ENCODE results near the gene TNFRSF11A.

TNFRSF11A gene

DNA sequence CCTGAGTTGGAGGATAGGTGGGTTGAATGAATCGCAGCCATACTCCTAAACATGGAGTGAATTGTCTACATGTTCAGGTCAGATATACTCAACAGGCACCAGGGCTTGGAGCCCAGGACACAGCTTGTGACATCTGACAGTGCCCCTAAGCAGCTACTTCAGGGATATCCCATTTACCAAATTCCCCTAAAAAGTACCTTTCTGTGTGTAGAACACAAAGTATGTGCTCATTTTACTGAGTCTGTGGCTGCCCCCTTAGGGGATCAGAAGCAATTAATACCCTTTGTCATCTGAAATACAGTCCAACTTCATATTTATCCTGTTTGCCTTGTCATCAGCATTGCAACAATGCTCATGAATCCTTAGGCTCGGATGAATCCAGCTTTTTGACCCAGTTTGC, 20.8 kb downstream of the TNFRSF11A start:
- no peak for DNase-seq

DNA sequence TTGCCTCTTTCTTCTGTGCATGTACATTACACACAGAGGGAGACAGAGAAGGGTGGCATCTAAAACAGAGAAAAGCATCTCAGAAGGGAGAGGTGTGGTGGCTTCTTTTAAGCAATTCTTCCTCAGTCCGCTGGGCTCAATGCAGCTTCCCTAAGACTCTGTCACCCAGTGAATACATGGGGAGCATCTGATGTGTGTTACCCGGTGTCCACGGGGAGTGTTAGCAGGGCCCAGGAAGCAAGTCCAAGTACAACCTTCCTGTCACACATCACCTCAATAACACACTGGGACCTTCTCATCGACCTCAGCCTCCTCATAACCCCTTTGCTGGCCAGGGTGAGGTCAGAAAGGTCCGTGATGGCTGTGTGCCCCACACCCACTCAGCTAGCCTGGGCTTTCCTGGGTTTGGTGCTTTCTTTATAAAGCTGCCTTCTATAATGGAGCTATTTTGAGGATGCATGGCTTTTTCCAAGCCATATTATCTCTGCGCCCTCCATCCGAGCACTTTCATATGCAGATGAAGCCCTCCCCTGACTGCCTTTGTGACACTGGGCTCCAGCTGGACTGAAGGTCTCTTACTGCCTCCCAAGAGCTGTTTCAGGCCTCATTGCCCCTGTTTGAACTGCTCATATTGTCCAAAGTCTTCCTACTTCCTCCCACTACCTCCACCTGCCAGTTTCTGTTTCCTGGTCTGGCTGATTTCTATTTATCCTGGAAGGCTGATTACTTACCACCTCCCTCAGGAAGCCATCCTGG, 21.4 kb downstream of the TNFRSF11A start:
- no peak for DNase-seq

DNA sequence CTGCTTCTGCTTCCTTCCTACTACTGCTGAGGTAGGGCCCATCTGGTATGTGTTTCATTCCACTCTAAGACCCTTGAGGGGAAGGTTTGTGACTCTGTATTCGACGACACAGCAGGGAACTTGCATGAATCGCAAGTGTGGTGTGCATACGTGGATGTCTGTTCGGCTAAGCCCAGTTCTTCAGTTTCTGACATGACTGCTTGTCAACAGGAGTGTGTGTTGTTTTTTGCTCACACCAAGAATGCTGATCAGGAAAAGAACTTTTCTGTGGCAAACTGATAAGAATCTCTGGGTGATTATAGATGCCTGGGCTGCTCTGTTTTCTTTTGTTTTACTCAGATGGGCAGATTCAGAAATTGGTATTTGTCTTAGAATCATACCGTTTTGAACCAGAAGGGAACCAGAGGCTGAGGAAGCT, 22.0 kb downstream of the TNFRSF11A start:
- no peak for DNase-seq

GRCh38 chr18:62348474-62348873, 23.4 kb downstream of the TNFRSF11A start:
- DNase-seq = no peak

- DNase-seq = no peak
Measured at GRCh38 chr18:62353170-62353569, 28.1 kb downstream of the TNFRSF11A start.

DNA sequence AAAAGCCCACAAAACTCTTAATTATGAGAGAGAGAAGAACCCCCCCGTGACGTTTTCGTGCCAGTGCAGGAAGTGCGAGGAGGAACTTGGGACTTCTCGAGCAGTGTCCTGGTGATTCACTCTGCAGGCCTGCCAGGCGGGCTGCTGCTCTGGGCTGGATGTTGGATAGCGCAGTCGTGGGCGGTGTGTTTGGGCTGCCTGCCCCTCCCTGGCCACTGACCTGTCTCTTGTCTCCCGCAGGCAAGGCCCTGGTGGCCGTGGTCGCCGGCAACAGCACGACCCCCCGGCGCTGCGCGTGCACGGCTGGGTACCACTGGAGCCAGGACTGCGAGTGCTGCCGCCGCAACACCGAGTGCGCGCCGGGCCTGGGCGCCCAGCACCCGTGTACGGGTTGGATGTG, 29.0 kb downstream of the TNFRSF11A start:
- DNase-seq = no peak

- DNase-seq = no peak
Measured at GRCh38 chr18:62357079-62357719, 32.1 kb downstream of the TNFRSF11A start.

DNA sequence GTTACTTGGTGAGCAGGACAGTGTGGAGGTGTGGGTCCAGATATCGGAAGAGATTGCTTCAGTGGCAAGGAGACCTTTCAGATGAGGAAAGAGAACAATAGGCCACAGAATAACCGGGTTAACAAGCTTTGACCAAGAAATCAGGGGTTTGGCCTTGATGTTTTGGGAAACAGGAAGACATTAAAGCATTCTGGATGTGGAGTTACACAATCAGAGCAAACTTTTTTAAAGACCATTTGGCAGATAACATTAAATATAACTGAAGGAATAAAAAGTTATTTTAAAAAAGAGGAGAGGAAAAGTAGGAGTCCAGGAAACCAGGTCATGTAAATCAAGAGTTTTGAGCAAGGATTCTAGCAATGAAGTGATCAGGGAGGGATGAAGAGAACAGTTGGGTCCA, 35.7 kb downstream of the TNFRSF11A start:
- no peak for DNase-seq

DNA sequence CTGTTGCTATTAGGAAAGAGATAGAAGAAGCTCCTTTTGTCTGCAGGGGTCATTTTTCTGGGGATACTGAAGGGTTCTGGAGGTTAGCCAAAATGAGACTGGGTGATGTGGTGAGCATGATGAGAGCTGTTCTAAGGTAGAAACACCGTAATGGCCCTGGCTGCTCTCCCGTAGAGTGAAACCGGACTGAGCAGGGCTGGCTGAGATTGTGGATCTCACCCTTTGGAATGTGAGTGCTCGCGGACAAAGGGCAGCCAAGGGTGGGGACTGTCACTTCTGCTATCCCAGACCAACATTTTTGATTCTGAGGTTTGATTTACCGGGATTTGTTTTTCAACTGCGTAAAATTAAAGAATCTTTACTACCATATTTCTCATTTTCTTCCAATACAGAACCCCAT, 36.2 kb downstream of the TNFRSF11A start:
- DNase-seq = no peak

DNA sequence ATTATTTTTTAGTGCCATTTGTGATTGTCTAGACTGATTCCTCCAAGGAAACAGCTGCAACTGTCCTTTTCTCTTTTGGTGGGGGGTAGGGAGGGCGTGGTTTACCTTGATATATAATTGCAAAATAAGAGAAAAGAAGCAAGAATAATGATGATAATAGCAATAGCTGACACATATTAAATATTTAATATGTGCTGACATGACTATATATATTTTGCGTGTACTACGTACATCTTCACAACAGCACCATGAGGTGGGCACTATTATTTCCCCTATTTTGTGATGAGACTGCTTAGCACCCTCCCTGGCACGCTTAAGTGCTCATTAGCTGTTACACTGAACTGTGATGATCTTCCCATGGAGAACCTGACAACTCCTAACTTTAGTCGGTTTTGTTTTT, 39.4 kb downstream of the TNFRSF11A start:
- no peak for DNase-seq

GRCh38 chr18:62365420-62365819, 40.3 kb downstream of the TNFRSF11A start:
- no peak for DNase-seq

- no peak for DNase-seq
Measured at GRCh38 chr18:62366992-62367391, 41.9 kb downstream of the TNFRSF11A start.

DNA sequence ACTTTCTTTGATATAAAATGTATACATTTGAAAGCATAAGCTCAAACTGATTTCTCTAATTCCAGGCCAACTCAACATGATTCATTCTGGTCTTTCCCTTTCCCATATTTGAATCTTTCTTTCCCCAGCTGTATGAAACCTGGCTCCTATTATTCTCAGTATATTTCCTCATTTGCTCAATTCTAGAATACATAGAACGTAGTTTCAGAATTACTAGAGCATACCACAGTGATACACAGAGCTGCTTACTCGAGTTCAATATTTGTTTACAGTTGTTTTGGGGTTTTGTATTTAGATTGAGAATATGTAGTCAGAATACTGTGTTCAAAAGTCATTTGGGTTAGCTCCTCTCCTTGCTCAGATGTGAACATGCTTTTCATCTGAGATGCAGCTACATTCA, 43.0 kb downstream of the TNFRSF11A start:
- no peak for DNase-seq

DNA sequence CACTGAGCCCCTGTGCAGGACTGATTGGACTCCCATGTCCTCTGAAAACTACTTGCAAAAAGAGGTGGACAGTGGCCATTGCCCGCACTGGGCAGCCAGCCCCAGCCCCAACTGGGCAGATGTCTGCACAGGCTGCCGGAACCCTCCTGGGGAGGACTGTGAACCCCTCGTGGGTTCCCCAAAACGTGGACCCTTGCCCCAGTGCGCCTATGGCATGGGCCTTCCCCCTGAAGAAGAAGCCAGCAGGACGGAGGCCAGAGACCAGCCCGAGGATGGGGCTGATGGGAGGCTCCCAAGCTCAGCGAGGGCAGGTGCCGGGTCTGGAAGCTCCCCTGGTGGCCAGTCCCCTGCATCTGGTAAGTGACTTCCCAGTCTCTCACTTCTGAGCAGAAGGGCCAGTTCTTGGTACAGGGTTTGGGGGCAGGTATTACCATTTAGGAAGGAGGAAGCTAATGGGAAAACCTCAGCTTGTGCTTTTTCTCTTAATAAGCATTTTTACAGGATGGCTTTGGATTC, 44.1 kb downstream of the TNFRSF11A start:
- DNase-seq = no peak

DNA sequence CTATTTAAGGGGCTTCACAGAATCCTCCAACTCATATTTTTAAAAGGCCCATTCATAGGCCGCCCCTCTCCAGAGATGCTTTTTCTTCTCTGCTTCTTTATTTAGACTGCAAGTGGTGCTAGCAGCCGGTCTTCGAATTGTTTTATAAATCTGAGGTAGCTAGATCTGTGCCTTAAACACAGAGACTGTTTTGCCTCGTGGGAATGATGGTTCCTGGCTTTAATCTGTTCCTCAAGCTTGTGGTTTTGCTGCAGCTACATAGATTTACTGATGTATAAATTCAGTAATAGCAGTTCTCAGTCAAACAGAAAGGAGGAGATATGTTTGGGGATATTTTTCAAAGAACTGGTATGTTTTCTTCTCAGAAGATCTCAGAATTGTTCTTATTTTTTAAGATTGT, 45.3 kb downstream of the TNFRSF11A start:
- DNase-seq = no peak

- DNase-seq = no peak
Measured at GRCh38 chr18:62371436-62371835, 46.3 kb downstream of the TNFRSF11A start.

GRCh38 chr18:62372156-62372555, 47.0 kb downstream of the TNFRSF11A start:
- DNase-seq = no peak

DNA sequence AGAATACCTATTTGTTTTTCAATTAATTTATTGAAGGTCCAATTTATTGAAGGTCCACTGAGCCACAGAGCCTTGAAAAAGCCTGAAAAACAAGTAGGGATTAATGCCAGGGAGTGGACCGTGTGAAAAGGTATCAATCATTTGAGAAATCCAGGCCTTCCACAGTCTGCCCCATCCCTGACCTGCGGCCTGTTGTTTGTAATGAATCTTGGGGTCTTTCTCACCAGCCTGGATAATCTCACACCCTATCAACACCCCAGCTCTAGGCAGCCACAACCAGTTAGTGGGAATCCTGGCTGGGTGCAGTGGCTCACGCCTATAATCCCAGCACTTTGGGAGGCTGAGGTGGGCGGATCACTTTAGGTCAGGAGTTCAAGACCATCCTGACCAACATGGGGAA, 47.8 kb downstream of the TNFRSF11A start:
- no peak for DNase-seq

DNA sequence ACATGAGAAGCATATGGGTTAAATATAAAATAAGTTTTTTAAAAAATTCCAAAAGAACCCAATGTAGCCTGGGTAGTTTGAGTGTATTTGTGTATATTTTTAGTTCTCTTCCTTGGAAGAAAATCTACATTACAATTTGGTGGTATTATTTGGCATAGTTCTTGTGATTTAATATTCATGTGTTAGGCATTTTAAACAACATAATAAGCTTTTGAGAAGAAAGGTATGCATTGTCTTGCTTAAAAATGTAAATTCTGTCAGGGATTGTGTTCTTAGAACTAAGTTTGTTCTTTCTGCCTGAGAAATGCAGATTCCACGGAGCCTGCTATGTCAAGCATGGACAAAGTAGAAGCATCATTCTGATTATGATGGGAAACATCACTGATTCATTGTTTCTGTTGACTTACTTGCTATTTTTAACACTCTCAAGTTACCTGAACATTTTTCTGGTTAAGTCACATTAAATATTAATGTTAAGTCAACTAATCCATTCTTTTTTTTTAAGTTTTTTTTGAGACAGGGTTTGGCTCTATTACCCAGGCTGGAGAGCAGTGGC, 49.4 kb downstream of the TNFRSF11A start:
- no peak for DNase-seq

DNA sequence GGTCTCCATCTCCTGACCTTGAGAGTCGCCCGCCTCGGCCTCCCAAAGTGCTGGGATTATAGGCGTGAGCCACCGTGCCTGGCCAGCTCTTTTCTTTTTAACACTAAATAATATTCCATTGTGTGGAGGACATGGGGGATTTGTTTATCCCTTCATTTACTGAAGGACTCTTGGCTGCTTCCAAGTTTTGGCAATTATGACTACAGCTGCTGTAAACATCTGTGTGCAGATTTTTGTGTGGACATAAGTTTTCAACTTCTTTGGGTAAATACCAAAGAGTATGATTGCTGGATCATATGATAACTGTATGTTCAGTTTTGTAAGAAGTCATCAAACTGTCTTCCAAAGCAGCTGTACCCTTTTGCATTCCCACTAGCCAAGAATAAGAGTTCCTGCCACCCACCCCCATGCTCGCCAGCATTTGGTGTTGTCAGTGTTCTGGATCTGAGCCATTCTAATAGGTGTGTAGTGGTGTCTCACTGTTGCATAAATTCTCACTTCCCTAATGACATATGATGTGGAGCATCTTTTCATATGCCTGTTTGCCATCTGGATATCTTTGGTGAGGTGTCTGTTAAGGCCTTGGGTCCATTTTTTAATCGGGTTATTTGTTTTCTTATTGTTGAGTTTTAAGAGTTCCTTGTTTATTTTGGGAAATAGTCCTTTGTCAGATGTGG, 52.2 kb downstream of the TNFRSF11A start:
- DNase-seq = no peak

GRCh38 chr18:62379051-62379450, 53.9 kb downstream of the TNFRSF11A start:
- DNase-seq = no peak

DNA sequence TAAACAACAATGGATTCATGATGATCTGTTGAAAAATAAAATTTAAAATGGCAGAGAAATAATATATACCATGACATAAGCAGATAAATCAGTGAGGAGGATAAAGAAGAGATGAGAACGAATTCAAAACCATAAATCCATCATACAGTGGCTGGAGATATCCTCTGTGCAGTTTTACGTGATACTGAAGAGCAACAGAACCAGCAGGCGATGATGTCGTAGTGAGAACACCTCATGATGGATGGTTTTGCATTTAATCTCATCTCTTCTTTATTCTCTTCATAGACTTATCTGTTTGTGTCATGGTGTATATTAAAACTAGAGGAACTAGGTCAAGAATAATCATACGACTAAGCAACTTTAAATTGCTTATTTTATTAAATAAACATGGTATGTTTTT, 56.3 kb downstream of the TNFRSF11A start:
- DNase-seq = no peak

DNA sequence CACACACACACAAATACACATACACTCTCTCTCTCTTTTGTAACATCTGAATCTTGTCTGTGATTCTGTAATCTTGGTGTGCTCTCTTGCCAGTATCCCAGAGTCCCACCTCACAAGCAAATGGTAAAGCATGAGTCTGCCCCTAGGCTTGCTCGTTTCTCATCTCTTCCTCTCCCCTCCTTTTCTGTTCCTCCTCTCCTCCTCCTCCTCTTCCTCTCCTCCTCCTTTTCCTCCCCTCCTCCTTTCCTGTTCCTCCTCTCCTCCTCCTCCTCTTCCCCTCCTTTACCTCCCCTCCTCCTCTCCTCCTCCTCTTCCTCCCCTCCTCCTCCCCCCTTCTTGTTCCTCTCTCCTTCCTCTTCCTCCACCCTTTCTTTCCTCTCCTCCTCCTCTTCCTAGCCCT, 59.0 kb downstream of the TNFRSF11A start:
- DNase-seq = no peak
